CD4-positive, alpha-beta T cell treated with Interferon alpha-2 for 1 hour (primary cell): ENCODE measurements around the gene LZTFL1.

ENCODE experiments used
- DNase-seq, 2 donors: peaks; one replicate each; pipeline ENCODE4 v3.0.0-alpha.2; 2020 to 2022

LZTFL1 gene

GRCh38 chr3:45782381-45782780 is 59.5 kb downstream of the LZTFL1 start:
- DNase-seq, result no peak

- no peak for DNase-seq
These were observed 60.1 kb downstream of the LZTFL1 start for GRCh38 chr3:45781841-45782240.

- no peak for DNase-seq
These were observed 60.6 kb downstream of the LZTFL1 start for GRCh38 chr3:45781271-45781670.

- no peak for DNase-seq
These were observed 61.9 kb downstream of the LZTFL1 start for GRCh38 chr3:45779746-45780735.

GRCh38 chr3:45778761-45779201 is 63.1 kb downstream of the LZTFL1 start:
- DNase-seq, result no peak

GRCh38 chr3:45777746-45778386 is 64.1 kb downstream of the LZTFL1 start:
- no peak for DNase-seq

GRCh38 chr3:45777111-45777745 is 64.7 kb downstream of the LZTFL1 start:
- DNase-seq, result no peak

- no peak for DNase-seq
These were observed 65.3 kb downstream of the LZTFL1 start for GRCh38 chr3:45776611-45777010.

GRCh38 chr3:45776301-45776595 is 65.7 kb downstream of the LZTFL1 start:
- DNase-seq, result no peak

GRCh38 chr3:45775571-45776300 is 66.2 kb downstream of the LZTFL1 start:
- DNase-seq, result no peak

- no peak for DNase-seq
These were observed 67.1 kb downstream of the LZTFL1 start for GRCh38 chr3:45774581-45775521.

- no peak for DNase-seq
These were observed 68.0 kb downstream of the LZTFL1 start for GRCh38 chr3:45773714-45774449.
